Heart left ventricle (tissue), 16 donors: ENCODE data around the gene VPS18. TPM values are rescaled to one million over a fixed set of nuclear protein-coding genes. Genes with fewer than 3 reads are reported as not detected.

ENCODE experiments used
- ATAC-seq, 4 donors: fragments of 200-7000 bp; cut with Tn5 transposase; one replicate each; pipeline ENCODE4 v1.9.1; 2020 to 2022; ENCODE audit warnings: moderate library complexity in 4 of 4, mild to moderate bottlenecking in 3 of 4, moderate number of reproducible peaks in 1 of 4
- DNase-seq, 5 donors: peaks; one replicate each; pipeline ENCODE4 v3.0.0-alpha.2; 2020
- H3K27ac ChIP-seq, 12 donors: fragments of 200-600 bp; sonication (generic) in 4 of 12; one replicate each; pipeline versions ENCODE4 v1.5.0 to v1.8.0; 2016 to 2022; ENCODE audit warnings: mild to moderate bottlenecking in 2 of 12
- H3K27me3 ChIP-seq, 9 donors: fragments of 200-600 bp; sonication (generic) in 2 of 9; one replicate each; pipeline versions ENCODE4 v1.5.1 to v1.8.0; 2016 to 2022; ENCODE audit warnings: mild to moderate bottlenecking in 3 of 9
- H3K36me3 ChIP-seq, 9 donors: fragments of 200-600 bp; sonication (generic) in 2 of 9; one replicate each; pipeline versions ENCODE4 v1.5.0 to v1.8.0; 2018 to 2022; ENCODE audit warnings: mild to moderate bottlenecking in 2 of 9
- H3K4me1 ChIP-seq, 12 donors: fragments of 200-600 bp; sonication (generic) in 4 of 12; one replicate each; pipeline versions ENCODE4 v1.5.0 to v1.8.0; 2016 to 2022; ENCODE audit warnings: mild to moderate bottlenecking in 3 of 12
- H3K4me3 ChIP-seq, 12 donors: fragments of 200-600 bp; sonication (generic) in 4 of 12; one replicate each; pipeline versions ENCODE4 v1.5.0 to v1.8.0; 2017 to 2022; ENCODE audit warnings: mild to moderate bottlenecking in 9 of 12, moderate library complexity in 4 of 12
- H3K9me3 ChIP-seq, 12 donors: fragments of 200-600 bp; sonication (generic) in 4 of 12; one replicate each; pipeline versions ENCODE4 v1.5.0 to v1.8.0; 2016 to 2022; ENCODE audit warnings: mild to moderate bottlenecking in 1 of 12
- POLR2A ChIP-seq, 2 donors: fragments of 450-650 bp; IDR thresholded peaks; one replicate each; pipeline ENCODE4 v1.6.1; 2017; ENCODE audit warnings: antibody characterized with exemption in 2 of 2, mild to moderate bottlenecking in 2 of 2, moderate library complexity in 2 of 2
- WGBS, 4 donors: extraction: QIAGEN DNeasy Blood & Tissue Kit in 2 of 4; methylation state at CpG; one replicate each; pipeline versions ENCODE4 v1.1.5 to v1.1.7; 2013 to 2018; 5-methylcytosine and 5-hydroxymethylcytosine counted together
- intact Hi-C, 10 donors: fragments of 100-400 bp; cut with DNase I; formaldehyde crosslinking; loops; one replicate each; pipeline versions ENCODE4 v1.11.1 to v1.14.2; 2022
- long read RNA-seq, 3 donors: library from polyadenylated mRNA; unstranded; transcript quantifications; one replicate each; pipeline ENCODE4 v2.0.0, GENCODE V29; 2020 to 2021
- polyA plus RNA-seq, 2 donors: library from polyadenylated mRNA; stranded (reverse); fragments of 200-250 nt; gene quantifications; one replicate each; pipeline ENCODE4 v1.2.3, GENCODE V29; 2013
- total RNA-seq, 9 donors: library from RNA; depleted of rRNA in 2 of 9; stranded (reverse); fragments of >200 nt in 2 of 9; fragmentation: NEBNext Ultra II Directional in 3 of 9; extraction: Animal tissue kit (Norgen Biotek cat#: 25700) in 3 of 9; gene quantifications; one replicate each; pipeline versions ENCODE4 v1.1.0 to v1.2.4, GENCODE V29; 2016 to 2023
- TF ChIP-seq, protein P1 (sequence below), 12 donors: fragments of 200-600 bp; sonication (generic) in 4 of 12; IDR thresholded peaks; one replicate each; pipeline versions ENCODE4 v1.5.0 to v1.8.0; 2018 to 2022; ENCODE audit warnings: antibody characterized with exemption in 12 of 12, mild to moderate bottlenecking in 5 of 12
- donor health status: ischemic (EF 13 %, LVEDD 7.1; RV severe dilation, severe dysfunction).
- donor health status: healthy with polysubstance abuse.
- donor health status: DM: no; HTN: yes; CAD: no.
- donor health status: DM: no; HTN: no; CAD: no.
- donor health status: ischemic (EF 25% LVEDD 6.9; RV normal size, moderate dysfunction).
- donor health status: ischemic (EF 25% LVEDD 5.7; RV mildly dilated, moderate dysfunction).
- donor health status: healthy.
- donor health status: DM: yes; HTN: yes; CAD: no.
- donor health status: ischemic (EF 35%, LVEDD 5.7; RV mildly dilated, moderate dysfunction).
- donor health status: nonischemic (EF 11% LVEDD 7.7; RV severe dilation, severe dysfunction).
- donor health status: DM: yes; HTN: yes; CAD: no.
- donor health status: PGD.
- donor health status: ischemic (EF 29% LVEDD 5.4; RV normal size, mild dysfunction).
- donor health status: nonischemic (EF 23%, LVEDD 6.1; RV moderate dilation, normal function).

VPS18 gene, protein sequence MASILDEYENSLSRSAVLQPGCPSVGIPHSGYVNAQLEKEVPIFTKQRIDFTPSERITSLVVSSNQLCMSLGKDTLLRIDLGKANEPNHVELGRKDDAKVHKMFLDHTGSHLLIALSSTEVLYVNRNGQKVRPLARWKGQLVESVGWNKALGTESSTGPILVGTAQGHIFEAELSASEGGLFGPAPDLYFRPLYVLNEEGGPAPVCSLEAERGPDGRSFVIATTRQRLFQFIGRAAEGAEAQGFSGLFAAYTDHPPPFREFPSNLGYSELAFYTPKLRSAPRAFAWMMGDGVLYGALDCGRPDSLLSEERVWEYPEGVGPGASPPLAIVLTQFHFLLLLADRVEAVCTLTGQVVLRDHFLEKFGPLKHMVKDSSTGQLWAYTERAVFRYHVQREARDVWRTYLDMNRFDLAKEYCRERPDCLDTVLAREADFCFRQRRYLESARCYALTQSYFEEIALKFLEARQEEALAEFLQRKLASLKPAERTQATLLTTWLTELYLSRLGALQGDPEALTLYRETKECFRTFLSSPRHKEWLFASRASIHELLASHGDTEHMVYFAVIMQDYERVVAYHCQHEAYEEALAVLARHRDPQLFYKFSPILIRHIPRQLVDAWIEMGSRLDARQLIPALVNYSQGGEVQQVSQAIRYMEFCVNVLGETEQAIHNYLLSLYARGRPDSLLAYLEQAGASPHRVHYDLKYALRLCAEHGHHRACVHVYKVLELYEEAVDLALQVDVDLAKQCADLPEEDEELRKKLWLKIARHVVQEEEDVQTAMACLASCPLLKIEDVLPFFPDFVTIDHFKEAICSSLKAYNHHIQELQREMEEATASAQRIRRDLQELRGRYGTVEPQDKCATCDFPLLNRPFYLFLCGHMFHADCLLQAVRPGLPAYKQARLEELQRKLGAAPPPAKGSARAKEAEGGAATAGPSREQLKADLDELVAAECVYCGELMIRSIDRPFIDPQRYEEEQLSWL
- total RNA-seq (10 to 100 TPM; 18.0 to 29.2 (median 23.1) TPM), polyA plus RNA-seq (10 to 100 TPM; 14.7 to 21.3 TPM)
- long read RNA-seq, donor 1, transcript VPS18-201 (5 exons, 3,895 nt) = major isoform, 17 of 43 reads
- long read RNA-seq, donor 1, partial matches to known transcripts = 19 of 43 reads
- long read RNA-seq, donor 1, other reads (novel, unspliced or antisense) = 5 of 43 reads
- long read RNA-seq, donor 2, transcript VPS18-201 (5 exons, 3,895 nt) = major isoform, 56 of 104 reads
- long read RNA-seq, donor 2, partial matches to known transcripts = 41 of 104 reads
- long read RNA-seq, donor 2, other reads (novel, unspliced or antisense) = 6 of 104 reads
- long read RNA-seq, donor 3, transcript VPS18-201 (5 exons, 3,895 nt) = major isoform, 23 of 50 reads
- long read RNA-seq, donor 3, partial matches to known transcripts = 25 of 50 reads
- long read RNA-seq, donor 3, other reads (novel, unspliced or antisense) = 2 of 50 reads

DNA sequence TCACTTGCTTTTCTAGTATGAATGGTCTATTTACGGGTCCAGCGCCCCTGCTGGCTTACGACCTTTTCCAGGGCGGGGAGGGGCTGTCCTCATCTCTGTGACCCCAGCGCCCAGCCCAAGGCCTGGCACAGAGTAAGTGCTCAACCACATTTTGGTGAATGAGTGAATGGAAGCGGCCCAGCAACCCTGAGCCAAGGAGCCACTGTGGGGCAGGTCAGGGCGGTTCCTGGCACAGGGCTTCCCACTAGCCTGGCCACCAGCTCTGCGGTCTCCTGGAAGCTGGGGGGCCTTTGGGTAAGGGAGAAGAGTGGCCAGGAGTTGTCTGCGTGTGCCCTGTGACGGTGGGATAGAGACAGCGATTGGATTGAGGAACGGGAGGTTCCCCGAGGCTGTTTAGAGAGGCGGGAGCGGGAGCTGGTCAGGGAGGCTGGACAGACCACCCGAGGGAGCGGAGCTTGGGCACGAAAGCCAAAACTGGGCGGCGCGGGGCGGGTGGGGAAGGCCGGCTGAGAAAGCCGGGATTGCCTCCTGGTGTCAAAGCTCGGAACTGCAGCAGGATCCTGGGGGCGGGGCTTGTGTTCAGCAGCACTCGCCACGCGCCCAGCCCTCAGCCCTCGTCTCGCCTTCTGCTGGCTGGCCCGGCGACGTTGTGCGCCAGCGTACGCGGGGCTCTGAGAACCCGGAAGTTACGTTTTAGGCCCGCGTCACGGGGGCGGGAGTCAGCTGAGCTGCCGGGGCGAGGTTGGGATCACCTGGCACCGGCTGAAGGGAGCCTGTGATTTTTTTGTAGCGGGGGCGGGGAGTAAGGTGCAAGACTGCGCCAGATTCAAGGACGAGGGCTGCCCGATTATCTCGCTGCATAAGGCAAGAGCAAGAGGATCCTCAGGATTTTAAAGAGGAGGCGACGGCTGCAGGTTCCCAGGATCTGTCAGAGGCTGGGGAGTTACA is at the start of gene VPS18:
TSS of gene VPS18 (plus strand) at position 718 of the 948 bp plus-strand sequence. CDS start 319 bp downstream, outside the sequence.
- DNase-seq = peak; percentile 98 to 99 (median 99)
- 1 to 8% (median 3%) methylated on average over 25 to 55 of the region's 55 CpGs for WGBS, 4 donors
- Histone ChIP-seq H3K27me3 (no peaks in the 10 kb centered on the region), H3K4me1 (peaks cover 0 to 24% (median 14%) of the 10 kb centered on the region in 12 donors), H3K27ac (peak within 1 kb of the TSS in 11 of 12 donors; percentile 82 to 96 (median 88)), H3K36me3 (peaks cover 0 to 35% (median 30%) of the 10 kb centered on the region in 9 donors), H3K4me3 (peak within 1 kb of the TSS; percentile 60 to 99 (median 78)), H3K9me3 (no peaks in the 10 kb centered on the region)
- peak in 1 of 2 donors; percentile 74 for TF ChIP-seq POLR2A (IDR thresholded peaks at IDR 0.05)
- TF ChIP-seq, protein P1, sequence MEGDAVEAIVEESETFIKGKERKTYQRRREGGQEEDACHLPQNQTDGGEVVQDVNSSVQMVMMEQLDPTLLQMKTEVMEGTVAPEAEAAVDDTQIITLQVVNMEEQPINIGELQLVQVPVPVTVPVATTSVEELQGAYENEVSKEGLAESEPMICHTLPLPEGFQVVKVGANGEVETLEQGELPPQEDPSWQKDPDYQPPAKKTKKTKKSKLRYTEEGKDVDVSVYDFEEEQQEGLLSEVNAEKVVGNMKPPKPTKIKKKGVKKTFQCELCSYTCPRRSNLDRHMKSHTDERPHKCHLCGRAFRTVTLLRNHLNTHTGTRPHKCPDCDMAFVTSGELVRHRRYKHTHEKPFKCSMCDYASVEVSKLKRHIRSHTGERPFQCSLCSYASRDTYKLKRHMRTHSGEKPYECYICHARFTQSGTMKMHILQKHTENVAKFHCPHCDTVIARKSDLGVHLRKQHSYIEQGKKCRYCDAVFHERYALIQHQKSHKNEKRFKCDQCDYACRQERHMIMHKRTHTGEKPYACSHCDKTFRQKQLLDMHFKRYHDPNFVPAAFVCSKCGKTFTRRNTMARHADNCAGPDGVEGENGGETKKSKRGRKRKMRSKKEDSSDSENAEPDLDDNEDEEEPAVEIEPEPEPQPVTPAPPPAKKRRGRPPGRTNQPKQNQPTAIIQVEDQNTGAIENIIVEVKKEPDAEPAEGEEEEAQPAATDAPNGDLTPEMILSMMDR (IDR thresholded peaks at IDR 0.05) = peak; percentile 96 to 99 (median 98)
- intact Hi-C loops = loop anchor here (1.0 to 10.0 kb wide), 20 partner anchors 35 to 572 kb away; partner anchors contain the start of genes KNL1 (in 9 of the 10), RAD51 (in 3 of the 10), GCHFR (in 2 of the 10) and INO80 (in 2 of the 10)
- ATAC-seq = peak; percentile 97 to 99 (median 98)

DNA sequence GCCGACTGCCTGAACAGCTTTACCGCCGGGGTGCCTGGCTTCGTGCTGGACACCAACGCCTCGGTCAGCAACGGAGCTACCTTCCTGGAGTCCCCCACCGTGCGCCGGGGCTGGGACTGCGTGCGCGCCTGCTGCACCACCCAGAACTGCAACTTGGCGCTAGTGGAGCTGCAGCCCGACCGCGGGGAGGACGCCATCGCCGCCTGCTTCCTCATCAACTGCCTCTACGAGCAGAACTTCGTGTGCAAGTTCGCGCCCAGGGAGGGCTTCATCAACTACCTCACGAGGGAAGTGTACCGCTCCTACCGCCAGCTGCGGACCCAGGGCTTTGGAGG is 49.6 kb upstream of the VPS18 start:
- no peak for TF ChIP-seq POLR2A (IDR thresholded peaks at IDR 0.05)
- TF ChIP-seq, protein P1 (IDR thresholded peaks at IDR 0.05) = no peak
- intact Hi-C loops = no loop called here
- H3K27ac ChIP-seq = no peak overlapping the region
- peak in 4 of 5 donors; percentile 15 to 65 (median 30) for DNase-seq
- no peaks in the 10 kb centered on the region for H3K9me3 ChIP-seq
- H3K36me3 ChIP-seq = no peaks in the 10 kb centered on the region
- peak in 1 of 4 donors; percentile 16 for ATAC-seq
- H3K27me3 ChIP-seq = peaks cover 9 to 40% (median 19%) of the 10 kb centered on the region in 9 donors
- peaks cover 0 to 37% (median 10%) of the 10 kb centered on the region in 12 donors for H3K4me1 ChIP-seq
- WGBS, 4 donors = 3 to 5% (median 4%) methylated on average over 15 to 28 of the region's 28 CpGs
- peak overlapping the region; percentile 26 to 68 (median 50) for H3K4me3 ChIP-seq

DNA sequence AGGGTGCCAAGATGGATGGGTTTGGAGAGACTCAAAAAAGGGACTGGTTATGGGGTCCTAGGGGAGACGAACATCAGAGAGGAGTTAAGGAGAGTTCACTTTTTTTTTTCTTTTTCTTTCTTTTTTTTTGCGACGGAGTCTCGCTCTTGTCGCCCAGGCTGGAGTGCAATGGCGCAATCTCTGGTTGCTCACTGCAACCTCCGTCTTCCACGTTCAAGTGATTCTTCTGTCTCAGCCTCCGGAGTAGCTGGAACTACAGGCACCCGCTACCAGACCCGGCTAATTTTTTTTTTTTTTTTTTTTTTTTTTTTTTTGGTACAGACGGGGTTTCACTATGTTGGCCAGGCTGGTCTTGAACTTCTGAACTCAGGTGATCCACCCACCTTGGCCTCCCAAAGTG is 49.2 kb upstream of the VPS18 start:
- TF ChIP-seq POLR2A (IDR thresholded peaks at IDR 0.05) = no peak
- TF ChIP-seq, protein P1 (IDR thresholded peaks at IDR 0.05) = no peak
- DNase-seq (no peak), ATAC-seq (no peak)
- Histone ChIP-seq H3K4me1 (peaks cover 0 to 37% (median 10%) of the 10 kb centered on the region in 12 donors), H3K27ac (no peak overlapping the region), H3K36me3 (no peaks in the 10 kb centered on the region), H3K27me3 (peaks cover 9 to 40% (median 19%) of the 10 kb centered on the region in 9 donors), H3K9me3 (no peaks in the 10 kb centered on the region), H3K4me3 (peak overlapping the region in 11 of 12 donors; percentile 26 to 68 (median 51))
- intact Hi-C loops = no loop called here
- 52 to 71% (median 61%) methylated on average over 12 of the region's 12 CpGs for WGBS, 4 donors
